Prostate gland (tissue), 2 donors: ENCODE results near the gene POU4F3.

ENCODE experiments used
- CTCF ChIP-seq, 4 experiments: fragments of 200-600 bp in 2 of 4; fragments of 450-650 bp in 2 of 4; sonication (generic) in 2 of 4; IDR thresholded peaks; 1 replicate in 3 of 4; 2 replicates in 1 of 4; pipeline ENCODE4 v1.5.1; 2016 to 2019; ENCODE audit warnings: antibody characterized with exemption in 4 of 4, mild to moderate bottlenecking in 2 of 4, moderate library complexity in 2 of 4
- POLR2AphosphoS5 ChIP-seq: sonication (generic); formaldehyde crosslinking; IDR thresholded peaks from one replicate; pipeline ENCODE4 v1.6.1; 2017; ENCODE audit warnings: antibody characterized with exemption

GRCh38 chr5:146334074-146334533 lies 4.5 kb upstream of the POU4F3 start:
- TF ChIP-seq POLR2AphosphoS5 (no peak), CTCF (IDR thresholded peaks at IDR 0.05) (no peak)
